Caco-2 (cell line): ENCODE results near the gene COL24A1. TPM values are rescaled to one million over a fixed set of nuclear protein-coding genes. Genes with fewer than 3 reads are reported as not detected.

Source experiments
- BruUV-seq: library from RNA; stranded (reverse); fragments of 400-500 nt; replicated peaks from 2 replicates; lab custom pipeline; 2021; lab: Mats Ljungman, UMichigan
- CTCF ChIA-PET: fragments of 300-600 bp; sonication (Branson Sonifier 250); formaldehyde crosslinking; loops from one replicate; lab custom pipeline; 2022; ENCODE audit warnings: antibody characterized with exemption; lab: Charles Lee
- POLR2A ChIA-PET: fragments of 300-600 bp; sonication (Branson Sonifier 250); formaldehyde crosslinking; loops from one replicate; lab custom pipeline; 2022; ENCODE audit warnings: antibody characterized with exemption; lab: Charles Lee
- DNase-seq, 2 experiments: peaks; one replicate each; pipeline versions ENCODE4 v3.0.0 to v3.0.0-alpha.2; 2020 to 2022
- H3K27me3 ChIP-seq: replicated peaks from 2 replicates; pipeline ENCODE4 v1.6.0; 2011; ENCODE audit warnings: low read length; ENCODE audit not compliant: control insufficient read depth, insufficient read depth
- H3K36me3 ChIP-seq: 2 replicates; pipeline ENCODE4 v1.5.1; 2011; ENCODE audit warnings: low read length; ENCODE audit not compliant: control insufficient read depth, insufficient read depth
- H3K4me1 ChIP-seq: fragments of 250-450 bp; sonication (Bioruptor Pico); 2 replicates; pipeline ENCODE4 v1.5.1; 2020; ENCODE audit warnings: mild to moderate bottlenecking
- H3K4me3 ChIP-seq: 2 replicates; pipeline ENCODE4 v1.5.1; 2011; ENCODE audit warnings: low read depth, mild to moderate bottlenecking, control low read depth, low read length
- H3K9me3 ChIP-seq: fragments of 250-450 bp; sonication (Bioruptor Pico); 2 replicates; pipeline ENCODE4 v1.5.1; 2020; ENCODE audit warnings: mild to moderate bottlenecking, moderate library complexity
- H3K27ac Mint-ChIP-seq: one replicate; pipeline ENCODE4 v1.8.0; 2022; ENCODE audit warnings: mixed read lengths; ENCODE audit not compliant: unreplicated experiment
- H3K27me3 Mint-ChIP-seq: one replicate; pipeline ENCODE4 v1.8.0; 2022; ENCODE audit warnings: mixed read lengths; ENCODE audit not compliant: insufficient read depth, unreplicated experiment
- H3K36me3 Mint-ChIP-seq: one replicate; pipeline ENCODE4 v1.8.0; 2022; ENCODE audit warnings: mild to moderate bottlenecking, mixed read lengths; ENCODE audit not compliant: insufficient read depth, unreplicated experiment
- H3K4me1 Mint-ChIP-seq: one replicate; pipeline ENCODE4 v1.8.0; 2022; ENCODE audit warnings: low read depth, mixed read lengths; ENCODE audit not compliant: unreplicated experiment
- H3K4me3 Mint-ChIP-seq: one replicate; pipeline ENCODE4 v1.8.0; 2022; ENCODE audit warnings: mild to moderate bottlenecking, moderate library complexity, mixed read lengths; ENCODE audit not compliant: unreplicated experiment
- H3K9me3 Mint-ChIP-seq: one replicate; pipeline ENCODE4 v1.8.0; 2022; ENCODE audit warnings: mixed read lengths; ENCODE audit not compliant: unreplicated experiment
- intact Hi-C: fragments of 100-400 bp; cut with micrococcal nuclease; formaldehyde crosslinking; loops from one replicate; pipeline ENCODE4 v1.10.0; 2022; ENCODE audit not compliant: unreplicated experiment
- total RNA-seq: library from RNA; stranded (reverse); gene quantifications from 2 replicates; pipeline ENCODE4 v1.2.3, GENCODE V29; 2022
- TF ChIP-seq, protein P1 (sequence below), 2 experiments: fragments of 200-600 bp in 1 of 2; IDR thresholded peaks; 1 replicate in 1 of 2; 2 replicates in 1 of 2; pipeline versions ENCODE4 v1.5.1 to v1.8.0; 2011 to 2022; ENCODE audit warnings: antibody characterized with exemption in 1 of 2, control low read depth in 1 of 2, inconsistent platforms in 1 of 2, low read depth in 1 of 2, low read length in 1 of 2, mild to moderate bottlenecking in 1 of 2, moderate library complexity in 1 of 2; ENCODE audit not compliant: insufficient read depth in 1 of 2, severe bottlenecking in 1 of 2, unreplicated experiment in 1 of 2

The COL24A1 gene
- total RNA-seq, 1 experiment from 2014 or later, result 0.07 TPM

DNA sequence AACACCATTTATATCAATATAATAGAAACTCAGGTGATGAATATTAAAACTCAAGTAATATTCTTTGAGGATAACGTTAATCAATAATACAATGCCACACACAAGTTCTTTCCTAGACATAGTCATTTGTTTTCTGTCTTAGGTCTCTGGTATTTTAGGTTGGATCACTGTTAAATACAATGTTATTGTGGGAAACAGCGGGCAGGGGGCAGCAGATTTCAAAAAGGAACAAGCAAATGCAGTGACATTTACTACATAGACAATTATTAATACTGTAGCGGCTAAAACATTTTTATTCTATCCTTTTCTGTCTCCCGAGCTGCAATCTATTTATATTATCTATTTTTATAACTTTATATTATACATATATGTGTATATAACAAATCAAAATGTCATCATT lies 261.9 kb downstream of the COL24A1 start:
- no peak overlapping the region for H3K4me3 ChIP-seq
- H3K9me3 ChIP-seq, result no peaks in the 10 kb centered on the region
- no peaks in the 10 kb centered on the region for H3K36me3 ChIP-seq
- intact Hi-C loops, result loop anchor here (1.0 kb wide), 1 partner anchor 124 kb away; no protein-coding TSS in a partner anchor
- H3K4me1 Mint-ChIP-seq, result no peaks in the 10 kb centered on the region
- no peaks in the 10 kb centered on the region for H3K4me1 ChIP-seq
- ChIA-PET POLR2A (no interaction called here), CTCF (no interaction called here)
- H3K36me3 Mint-ChIP-seq, result no peaks in the 10 kb centered on the region
- no peak overlapping the region for H3K27ac Mint-ChIP-seq
- no TSS peak for BruUV-seq
- H3K27me3 ChIP-seq, result no peaks in the 10 kb centered on the region
- DNase-seq, result peak in 1 of 2 experiments; percentile 22
- no peak overlapping the region for H3K4me3 Mint-ChIP-seq
- TF ChIP-seq, protein P1, sequence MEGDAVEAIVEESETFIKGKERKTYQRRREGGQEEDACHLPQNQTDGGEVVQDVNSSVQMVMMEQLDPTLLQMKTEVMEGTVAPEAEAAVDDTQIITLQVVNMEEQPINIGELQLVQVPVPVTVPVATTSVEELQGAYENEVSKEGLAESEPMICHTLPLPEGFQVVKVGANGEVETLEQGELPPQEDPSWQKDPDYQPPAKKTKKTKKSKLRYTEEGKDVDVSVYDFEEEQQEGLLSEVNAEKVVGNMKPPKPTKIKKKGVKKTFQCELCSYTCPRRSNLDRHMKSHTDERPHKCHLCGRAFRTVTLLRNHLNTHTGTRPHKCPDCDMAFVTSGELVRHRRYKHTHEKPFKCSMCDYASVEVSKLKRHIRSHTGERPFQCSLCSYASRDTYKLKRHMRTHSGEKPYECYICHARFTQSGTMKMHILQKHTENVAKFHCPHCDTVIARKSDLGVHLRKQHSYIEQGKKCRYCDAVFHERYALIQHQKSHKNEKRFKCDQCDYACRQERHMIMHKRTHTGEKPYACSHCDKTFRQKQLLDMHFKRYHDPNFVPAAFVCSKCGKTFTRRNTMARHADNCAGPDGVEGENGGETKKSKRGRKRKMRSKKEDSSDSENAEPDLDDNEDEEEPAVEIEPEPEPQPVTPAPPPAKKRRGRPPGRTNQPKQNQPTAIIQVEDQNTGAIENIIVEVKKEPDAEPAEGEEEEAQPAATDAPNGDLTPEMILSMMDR (IDR thresholded peaks at IDR 0.05; ENCODE audit: insufficient read depth in 1 of 2, low read depth in 1 of 2, low read length in 1 of 2, severe bottlenecking in 1 of 2, unreplicated experiment in 1 of 2), result peak; percentile 36 to 43
- H3K27me3 Mint-ChIP-seq, result no peaks in the 10 kb centered on the region
- no peaks in the 10 kb centered on the region for H3K9me3 Mint-ChIP-seq

DNA sequence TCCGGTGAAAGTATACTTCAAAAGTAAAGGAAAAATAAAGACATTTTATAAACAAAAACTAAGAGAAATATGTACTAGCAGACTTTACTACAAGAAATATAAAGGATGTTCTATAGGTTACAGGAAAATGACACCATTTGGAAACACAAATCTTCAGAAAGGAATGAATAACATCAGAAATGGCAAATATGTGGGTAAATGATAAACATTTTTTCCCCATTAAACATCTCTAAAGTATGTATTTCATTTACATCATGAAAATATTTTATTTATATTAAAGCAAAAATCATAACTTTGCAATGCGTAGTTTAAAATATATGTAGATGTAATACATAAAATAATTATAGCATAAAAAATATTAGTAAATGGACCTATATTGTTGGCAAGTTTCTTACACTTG lies 264.2 kb downstream of the COL24A1 start:
- POLR2A ChIA-PET, result no interaction called here
- no peak for DNase-seq
- TF ChIP-seq, protein P1 (IDR thresholded peaks at IDR 0.05; ENCODE audit: insufficient read depth in 1 of 2, low read depth in 1 of 2, low read length in 1 of 2, severe bottlenecking in 1 of 2, unreplicated experiment in 1 of 2), result no peak
- no peak overlapping the region for H3K4me3 Mint-ChIP-seq
- no peak overlapping the region for H3K27ac Mint-ChIP-seq
- intact Hi-C loops, result no loop called here
- no peaks in the 10 kb centered on the region for H3K27me3 ChIP-seq
- no TSS peak for BruUV-seq
- H3K36me3 ChIP-seq, result no peaks in the 10 kb centered on the region
- H3K27me3 Mint-ChIP-seq, result peaks cover 5% of the 10 kb centered on the region
- H3K4me3 ChIP-seq, result no peak overlapping the region
- no peaks in the 10 kb centered on the region for H3K9me3 ChIP-seq
- H3K4me1 ChIP-seq, result no peaks in the 10 kb centered on the region
- H3K9me3 Mint-ChIP-seq, result no peaks in the 10 kb centered on the region
- no peaks in the 10 kb centered on the region for H3K36me3 Mint-ChIP-seq
- peaks cover 4% of the 10 kb centered on the region for H3K4me1 Mint-ChIP-seq
- CTCF ChIA-PET, result no interaction called here

DNA sequence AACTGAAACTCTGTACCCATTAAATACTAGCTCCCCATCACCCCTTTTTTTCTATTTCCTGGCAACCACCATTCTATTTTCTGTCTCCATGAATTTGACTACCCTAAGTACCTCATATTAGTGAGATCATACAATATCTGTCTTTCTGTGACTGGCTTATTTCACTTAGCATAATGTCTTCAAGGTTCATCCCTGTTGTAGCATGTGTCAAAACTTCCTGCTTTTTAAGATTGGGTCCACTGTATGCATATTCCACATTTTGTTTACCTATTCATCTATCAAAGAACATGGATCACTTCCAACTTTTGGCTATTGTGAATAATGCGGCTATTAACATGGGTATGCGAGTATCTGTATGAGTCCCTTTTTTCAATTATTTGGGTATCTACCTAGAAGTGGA lies 266.7 kb downstream of the COL24A1 start:
- H3K9me3 ChIP-seq, result no peaks in the 10 kb centered on the region
- H3K27me3 ChIP-seq, result no peaks in the 10 kb centered on the region
- TF ChIP-seq, protein P1 (IDR thresholded peaks at IDR 0.05; ENCODE audit: insufficient read depth in 1 of 2, low read depth in 1 of 2, low read length in 1 of 2, severe bottlenecking in 1 of 2, unreplicated experiment in 1 of 2), result no peak
- no peak overlapping the region for H3K27ac Mint-ChIP-seq
- BruUV-seq, result no TSS peak
- DNase-seq, result no peak
- no peaks in the 10 kb centered on the region for H3K36me3 ChIP-seq
- intact Hi-C loops, result no loop called here
- H3K27me3 Mint-ChIP-seq, result peaks cover 5% of the 10 kb centered on the region
- peaks cover 4% of the 10 kb centered on the region for H3K4me1 Mint-ChIP-seq
- H3K36me3 Mint-ChIP-seq, result no peaks in the 10 kb centered on the region
- no peaks in the 10 kb centered on the region for H3K9me3 Mint-ChIP-seq
- no peaks in the 10 kb centered on the region for H3K4me1 ChIP-seq
- ChIA-PET CTCF (no interaction called here), POLR2A (no interaction called here)
- H3K4me3 ChIP-seq, result no peak overlapping the region
- H3K4me3 Mint-ChIP-seq, result no peak overlapping the region
